SIG-M5 treated with dmso at 0.1 percent for 504 hours (cell line): ENCODE data around the gene FAM234A.

Experiments
- DNase-seq: peaks from one replicate; lab custom pipeline; 2025; ENCODE audit not compliant: unreplicated experiment; lab: John Stamatoyannopoulos, UW

Gene FAM234A

GRCh38 chr16:296806-297510 lies 62.3 kb downstream of the FAM234A start:
- DNase-seq, result no peak

- DNase-seq, result no peak
Observed at GRCh38 chr16:297832-298231, 63.2 kb downstream of the FAM234A start.

GRCh38 chr16:301235-301634 lies 66.6 kb downstream of the FAM234A start:
- no peak for DNase-seq

GRCh38 chr16:301950-302349 lies 67.3 kb downstream of the FAM234A start:
- no peak for DNase-seq

- no peak for DNase-seq
Observed at GRCh38 chr16:303760-304505, 69.3 kb downstream of the FAM234A start.

GRCh38 chr16:305916-306626 lies 71.5 kb downstream of the FAM234A start:
- DNase-seq, result no peak

- no peak for DNase-seq
Observed at GRCh38 chr16:306911-307370, 72.3 kb downstream of the FAM234A start.

- no peak for DNase-seq
Observed at GRCh38 chr16:307691-308312, 73.2 kb downstream of the FAM234A start.

GRCh38 chr16:309476-309875 lies 74.9 kb downstream of the FAM234A start:
- DNase-seq, result no peak

GRCh38 chr16:311725-312124 lies 77.1 kb downstream of the FAM234A start:
- DNase-seq, result no peak

- DNase-seq, result no peak
Observed at GRCh38 chr16:314351-314750, 79.7 kb downstream of the FAM234A start.

GRCh38 chr16:314795-315299 lies 80.2 kb downstream of the FAM234A start:
- no peak for DNase-seq
